ENCODE measurements around the gene BTAF1.
"Not testable (repeated sequence)": the region's sequence is repeated elsewhere in the genome, so short reads cannot be mapped to it uniquely, and the experiment has no call there.

BTAF1 gene

DNA sequence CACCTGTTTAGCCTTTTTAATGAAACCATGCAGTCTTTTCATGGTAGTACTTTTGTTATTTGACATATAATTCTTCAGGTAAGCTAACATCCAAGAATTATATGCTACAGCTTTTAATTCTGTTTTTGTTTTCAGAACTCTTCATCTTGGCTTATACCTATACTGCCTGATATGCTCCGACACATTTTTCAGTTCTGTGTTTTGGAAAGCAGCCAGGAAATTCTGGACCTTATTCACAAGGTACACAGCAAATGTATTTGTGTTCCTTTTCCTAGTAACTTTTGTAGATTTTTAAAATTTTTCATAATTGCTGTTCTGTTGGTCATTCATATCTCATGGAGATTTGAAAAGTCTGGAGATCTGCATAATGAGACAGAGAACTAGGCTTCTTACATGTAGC lies 56.7 kb downstream of the BTAF1 start:
- DNase-seq, result no peak

DNA sequence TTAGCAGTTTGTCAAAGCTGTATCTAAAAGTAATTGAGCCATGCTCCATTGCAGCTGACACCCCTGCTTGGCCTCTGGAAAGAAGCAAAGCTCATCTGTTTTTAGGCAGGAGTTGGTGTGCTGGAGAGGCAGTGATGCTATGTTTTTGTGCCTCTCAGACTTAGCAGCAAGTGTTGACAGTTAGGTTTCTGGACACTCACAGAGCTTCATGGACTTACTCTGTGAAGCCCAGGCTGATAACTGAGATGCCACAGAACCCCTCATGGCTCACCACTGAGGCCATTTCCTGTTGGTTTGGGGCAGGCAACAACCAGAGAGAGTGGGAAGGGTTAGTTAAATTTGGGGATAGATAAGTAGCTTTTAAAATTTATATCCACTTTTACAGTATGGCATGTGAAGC lies 59.8 kb downstream of the BTAF1 start:
- DNase-seq, result no peak

DNA sequence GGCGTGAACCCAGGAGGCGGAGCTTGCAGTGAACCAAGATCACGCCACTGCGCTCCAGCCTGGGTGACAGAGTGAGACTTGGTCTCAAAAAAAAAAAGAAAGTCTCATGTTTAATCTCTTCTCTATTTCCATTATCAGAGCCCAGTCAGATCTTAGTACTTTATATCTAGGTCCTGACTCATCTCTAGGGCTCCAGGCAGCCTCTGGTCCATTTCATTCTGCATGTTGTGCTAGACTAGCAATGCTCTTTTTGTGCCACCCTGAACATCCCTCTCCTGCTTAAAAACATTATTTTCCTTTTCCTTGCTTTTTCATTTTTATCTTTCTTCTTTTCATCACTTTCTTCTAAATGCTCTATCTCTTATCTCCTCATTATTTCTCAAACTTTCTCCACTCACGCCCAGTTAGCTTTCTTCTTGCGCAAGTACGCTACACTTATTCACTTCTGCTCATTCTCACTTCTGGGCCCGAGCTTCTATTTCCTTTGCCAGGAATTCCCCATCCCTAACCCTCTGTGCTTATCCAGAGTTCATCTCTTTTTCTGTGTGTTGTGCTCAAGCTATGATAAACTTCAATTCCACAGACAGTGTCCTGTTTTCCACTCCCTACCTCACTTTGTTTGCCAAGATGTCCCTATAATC lies 63.9 kb downstream of the BTAF1 start:
- DNase-seq, result no peak

DNA sequence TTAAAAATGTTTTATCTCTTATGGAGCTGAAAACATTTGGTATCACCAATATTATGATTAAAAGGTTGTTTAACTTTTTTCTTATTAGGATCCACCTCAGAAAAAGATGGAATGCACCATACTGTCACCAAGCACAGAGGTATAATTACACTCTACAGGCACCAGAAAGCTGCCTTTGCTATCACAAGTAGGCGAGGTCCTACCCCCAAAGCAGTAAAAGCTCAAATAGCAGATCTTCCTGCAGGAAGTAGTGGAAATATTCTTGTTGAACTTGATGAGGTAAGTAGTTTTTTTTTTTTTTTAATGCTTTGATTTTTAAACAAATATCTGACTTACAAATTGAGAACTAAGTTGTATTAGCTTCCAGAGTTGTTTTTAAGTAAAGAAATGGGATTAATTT lies 68.5 kb downstream of the BTAF1 start:
- DNase-seq, result no peak

DNA sequence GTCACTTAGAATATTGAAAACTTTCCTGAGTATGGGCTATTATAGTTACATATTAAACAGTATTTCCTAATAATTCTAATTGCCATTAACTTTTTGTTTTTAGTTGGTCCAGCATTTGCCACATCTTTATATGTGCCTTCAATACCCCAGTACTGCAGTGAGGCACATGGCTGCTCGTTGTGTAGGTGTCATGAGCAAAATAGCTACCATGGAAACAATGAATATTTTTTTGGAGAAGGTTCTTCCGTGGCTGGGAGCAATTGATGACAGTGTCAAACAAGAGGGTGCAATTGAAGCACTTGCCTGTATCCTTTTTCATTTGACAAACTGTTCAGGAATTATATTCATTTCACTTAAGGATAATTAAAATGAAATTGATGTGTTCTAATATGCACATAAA lies 72.7 kb downstream of the BTAF1 start:
- DNase-seq, result no peak

DNA sequence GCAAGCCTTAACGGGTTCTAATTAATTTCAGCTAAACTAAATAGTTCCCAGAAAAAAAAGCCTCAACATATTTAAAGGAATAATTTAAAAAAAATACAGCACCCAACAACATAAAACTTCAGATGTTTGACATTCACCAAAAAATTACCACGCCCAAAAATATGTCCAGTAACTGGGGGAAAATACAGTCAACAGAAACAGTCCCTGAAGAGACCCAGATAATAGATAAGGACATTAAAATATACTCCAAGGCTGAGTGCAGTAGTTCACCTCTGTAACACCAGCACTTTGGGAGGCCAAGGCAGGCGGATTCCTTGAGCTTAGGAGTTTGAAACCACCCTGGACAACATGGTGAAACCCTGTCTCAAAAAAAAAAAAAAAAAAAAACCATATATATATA lies 78.0 kb downstream of the BTAF1 start:
- DNase-seq, result no peak

DNA sequence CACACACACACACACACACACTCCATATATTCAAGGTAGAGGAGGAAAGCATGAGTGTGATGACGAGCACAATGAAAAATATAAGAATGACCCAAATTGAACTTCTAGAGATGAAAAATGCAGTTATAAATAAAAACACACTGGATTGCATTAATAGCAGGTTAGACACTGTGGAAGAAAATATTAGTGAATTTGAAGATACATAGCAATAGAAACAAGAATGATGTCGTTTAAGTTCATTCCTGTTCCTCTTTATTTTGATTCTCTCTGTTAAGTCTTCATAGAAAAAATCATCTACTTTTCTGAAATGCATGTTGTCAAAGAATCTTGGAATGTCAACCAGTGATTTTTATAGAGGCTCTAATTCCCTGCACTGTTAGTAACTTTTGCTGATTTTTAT lies 78.4 kb downstream of the BTAF1 start:
- no peak for DNase-seq

DNA sequence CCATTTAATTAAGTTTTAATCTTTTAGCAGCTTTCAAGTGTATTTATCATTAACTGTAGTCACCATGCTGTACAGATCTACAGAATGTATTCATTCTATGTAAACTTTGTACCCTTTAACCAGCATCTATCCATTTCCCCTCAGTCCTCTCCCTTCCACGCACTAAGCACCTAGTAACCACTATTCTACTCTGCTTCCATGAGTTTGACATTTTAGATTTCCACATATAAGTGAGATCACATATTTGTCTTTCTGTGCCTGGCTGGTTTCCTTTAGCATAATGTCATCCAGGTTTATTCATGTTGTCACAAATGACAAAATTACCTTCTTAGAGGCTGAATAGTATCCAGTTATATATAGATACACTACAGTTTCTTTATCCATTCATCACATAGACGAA lies 79.7 kb downstream of the BTAF1 start:
- no peak for DNase-seq

DNA sequence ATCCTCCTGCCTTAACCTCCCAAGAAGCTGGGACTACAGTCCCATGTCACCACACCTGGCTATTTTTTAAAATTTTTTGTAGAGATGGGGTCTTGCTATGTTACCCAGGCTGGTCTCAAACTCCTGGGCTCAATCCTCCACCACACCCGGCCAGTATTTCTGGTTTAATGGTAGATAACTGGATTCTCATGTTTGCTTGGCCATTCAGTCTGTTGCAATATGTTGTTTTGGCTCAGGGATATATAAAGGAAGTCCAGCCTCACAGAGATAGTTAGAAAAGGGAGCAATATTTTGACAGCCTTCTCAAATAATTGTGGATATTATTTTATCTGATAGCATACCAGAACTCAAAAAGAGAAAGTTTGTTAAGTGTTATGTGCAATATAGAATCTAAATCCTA lies 82.4 kb downstream of the BTAF1 start:
- no peak for DNase-seq

DNA sequence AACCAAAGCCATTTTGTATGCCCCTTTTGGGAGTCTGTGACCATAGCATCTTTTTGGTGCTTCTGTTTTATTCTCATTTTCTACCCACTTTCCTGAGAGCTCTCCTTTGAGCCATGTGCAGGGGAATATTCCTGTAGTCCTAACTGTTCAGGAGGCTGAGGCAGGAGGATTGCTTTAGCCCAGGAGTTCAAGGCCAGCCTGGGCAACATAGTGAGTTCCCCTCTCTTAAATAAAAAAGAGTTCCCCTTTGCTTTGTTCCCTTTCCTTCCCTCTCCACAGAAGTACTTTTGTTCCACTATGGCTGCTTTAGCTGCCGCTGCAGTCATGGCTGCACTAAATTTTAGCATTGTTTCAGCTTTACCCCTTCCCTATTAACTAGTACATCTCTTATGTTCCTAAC lies 85.9 kb downstream of the BTAF1 start:
- no peak for DNase-seq

DNA sequence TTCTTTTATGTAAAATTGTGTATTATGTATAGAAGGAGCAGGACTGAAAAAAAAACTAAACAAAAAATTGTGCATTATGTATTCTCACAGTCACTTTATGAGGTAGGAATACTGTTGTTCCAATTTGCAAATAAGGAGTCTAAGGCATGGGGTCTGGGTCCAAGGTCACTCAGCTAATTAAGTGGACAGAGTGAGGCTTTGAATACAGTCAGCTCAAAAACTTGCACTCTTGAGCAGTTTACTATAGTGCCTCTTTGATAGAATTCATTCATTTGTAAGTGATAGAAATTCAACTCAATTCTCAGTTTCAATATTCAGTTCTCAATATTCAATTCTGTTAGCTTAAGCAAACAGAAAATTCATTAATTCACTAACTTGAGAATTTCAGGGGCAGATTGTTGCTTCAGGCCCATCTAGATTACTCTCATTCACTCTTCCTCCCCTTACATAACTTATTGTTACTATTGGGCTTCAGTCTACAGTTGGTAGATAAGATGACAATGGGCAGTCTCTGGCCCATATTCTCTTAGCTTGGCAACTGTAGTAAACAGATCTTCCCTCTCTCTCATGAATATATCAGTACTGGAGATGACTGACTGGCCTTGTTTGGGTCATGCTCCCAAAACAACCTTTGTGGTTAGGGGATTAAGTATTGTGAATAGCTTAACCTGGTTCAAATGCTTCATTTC lies 86.6 kb downstream of the BTAF1 start:
- no peak for DNase-seq

DNA sequence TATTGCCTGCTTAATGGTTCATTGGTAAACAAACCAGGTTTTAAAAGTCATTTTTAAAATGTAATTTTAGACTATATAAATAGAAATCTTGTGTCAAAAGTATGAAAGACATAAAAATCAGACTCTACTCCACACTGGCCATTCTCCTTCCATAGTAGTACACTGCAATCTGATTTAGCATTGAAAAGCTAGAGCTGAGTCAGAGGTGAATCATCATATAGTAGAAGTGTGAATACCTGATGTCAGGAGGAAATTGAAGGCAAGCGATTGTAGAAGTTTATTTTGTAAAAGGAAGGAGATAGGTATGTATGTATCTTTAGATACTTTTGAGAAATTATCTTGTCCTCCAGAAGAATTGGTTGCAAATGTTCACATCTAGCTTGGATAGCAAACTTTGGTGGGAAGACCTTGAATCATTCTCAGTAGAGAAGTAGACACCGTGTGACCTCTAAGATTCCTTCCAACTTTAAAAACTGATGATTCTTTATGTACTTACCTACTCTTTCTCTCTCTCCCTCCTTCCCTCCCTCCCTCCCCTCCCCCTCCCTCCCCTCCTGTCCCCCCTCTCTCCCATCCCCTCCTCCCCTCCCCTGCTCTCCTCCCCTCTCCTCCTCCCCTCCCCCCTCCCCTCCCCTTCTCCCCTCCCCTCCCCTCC lies 88.1 kb downstream of the BTAF1 start:
- no peak for DNase-seq

DNA sequence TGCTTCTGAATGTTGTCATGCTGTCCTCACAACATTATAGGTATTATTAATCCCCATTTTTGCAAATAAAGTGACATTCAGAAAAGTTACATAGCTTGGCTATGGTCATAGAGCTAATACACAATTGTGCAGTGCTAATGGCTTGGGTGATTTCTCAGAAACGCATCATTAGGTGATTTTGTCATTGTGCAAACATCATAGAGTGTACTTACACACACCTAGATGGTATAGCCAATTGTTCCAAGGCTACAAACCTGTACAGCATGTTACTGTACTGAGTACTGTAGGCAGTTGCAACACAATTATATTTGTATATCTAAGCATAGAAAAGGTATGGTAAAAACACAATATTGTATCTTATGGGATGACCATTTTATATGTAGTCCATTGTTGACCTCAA lies 91.0 kb downstream of the BTAF1 start:
- DNase-seq, result no peak

DNA sequence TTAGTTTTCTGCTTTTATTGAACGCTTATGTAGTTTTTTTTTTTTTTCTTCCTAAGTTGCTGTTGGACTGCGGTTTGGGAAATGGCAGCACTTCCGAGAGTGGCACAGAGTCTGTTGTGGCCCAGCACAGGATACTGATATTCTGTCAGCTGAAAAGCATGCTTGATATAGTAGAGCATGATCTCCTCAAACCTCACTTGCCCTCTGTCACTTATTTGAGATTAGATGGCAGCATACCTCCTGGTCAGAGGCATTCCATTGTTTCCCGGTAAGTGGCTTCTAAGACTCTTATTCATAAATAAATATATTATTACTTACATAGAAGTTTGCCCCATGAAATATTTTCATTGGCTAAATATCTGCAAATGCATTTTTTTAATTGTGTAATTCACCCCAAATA lies 101.1 kb downstream of the BTAF1 start:
- no peak for DNase-seq

DNA sequence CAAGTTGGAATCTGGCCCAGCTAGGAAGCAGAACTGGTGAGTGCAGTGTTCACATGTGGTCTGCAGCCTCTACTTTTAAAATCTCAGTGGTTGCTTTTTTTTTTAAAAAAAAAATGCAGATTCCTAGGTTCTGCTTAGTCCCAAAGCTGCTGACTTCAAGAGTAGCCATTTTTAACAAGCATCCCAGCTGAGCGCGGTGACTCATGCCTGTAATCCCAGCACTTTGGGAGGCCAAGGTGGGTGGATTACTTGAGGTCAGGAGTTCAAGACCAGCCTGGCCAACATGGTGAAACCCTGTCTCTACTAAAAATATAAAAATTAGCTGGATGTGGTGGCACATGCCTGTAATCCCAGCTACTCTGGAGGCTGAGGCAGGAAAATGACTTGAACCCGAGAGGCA lies 101.8 kb downstream of the BTAF1 start:
- DNase-seq, result not testable (repeated sequence)

DNA sequence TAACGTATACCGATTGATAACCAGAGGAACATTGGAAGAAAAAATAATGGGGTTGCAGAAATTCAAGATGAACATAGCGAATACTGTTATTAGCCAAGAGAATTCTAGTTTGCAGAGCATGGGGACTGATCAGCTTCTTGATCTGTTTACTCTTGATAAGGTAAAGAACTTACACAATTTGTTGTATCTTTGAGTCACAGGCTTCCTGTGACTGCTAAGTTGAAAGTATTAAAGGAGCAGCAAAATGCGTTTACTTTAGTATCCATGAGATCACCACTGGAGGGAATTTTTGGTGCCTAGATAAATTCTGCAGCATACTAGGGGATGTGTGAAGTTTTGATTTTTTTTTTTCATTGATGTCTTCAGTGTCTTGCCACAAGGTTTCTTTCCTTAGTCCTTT lies 103.6 kb downstream of the BTAF1 start:
- no peak for DNase-seq

DNA sequence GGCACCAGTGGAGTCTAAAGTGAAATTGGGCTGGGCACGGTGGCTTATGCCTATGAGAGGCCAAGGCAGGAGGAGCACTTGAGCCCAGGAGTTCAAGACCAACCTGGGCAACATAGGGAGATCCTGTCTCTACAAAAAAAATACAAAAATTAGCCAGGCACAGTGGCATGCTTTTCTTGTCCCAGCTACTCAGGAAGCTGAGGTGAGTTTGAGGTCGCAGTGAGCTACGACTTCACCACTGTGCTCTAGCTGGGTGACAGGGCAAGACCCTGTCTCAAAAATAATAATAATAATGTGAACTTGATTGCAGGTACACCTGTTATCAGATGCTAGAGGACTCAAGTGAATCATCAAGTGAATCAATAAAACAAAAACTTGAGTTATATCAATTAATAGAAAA lies 108.0 kb downstream of the BTAF1 start:
- no peak for DNase-seq

DNA sequence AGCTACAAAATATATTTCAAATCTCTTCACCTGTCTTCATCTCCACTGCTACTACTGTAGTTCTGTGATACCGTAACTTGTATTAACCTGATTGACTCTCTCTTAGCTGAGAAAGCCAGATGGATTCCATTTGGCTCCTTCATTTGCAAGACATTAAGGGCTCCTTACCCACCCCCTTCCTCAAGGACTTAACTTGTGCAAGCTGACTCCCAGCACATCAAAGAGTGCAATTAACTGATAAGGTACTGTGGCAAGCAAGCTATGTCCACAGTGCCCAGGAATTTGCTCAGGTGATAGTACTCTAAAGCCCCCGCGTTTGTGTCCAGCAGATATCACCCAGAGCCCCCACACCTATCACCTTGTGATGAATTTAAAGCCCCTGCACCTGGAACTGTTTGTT lies 109.5 kb downstream of the BTAF1 start:
- not testable (repeated sequence) for DNase-seq

DNA sequence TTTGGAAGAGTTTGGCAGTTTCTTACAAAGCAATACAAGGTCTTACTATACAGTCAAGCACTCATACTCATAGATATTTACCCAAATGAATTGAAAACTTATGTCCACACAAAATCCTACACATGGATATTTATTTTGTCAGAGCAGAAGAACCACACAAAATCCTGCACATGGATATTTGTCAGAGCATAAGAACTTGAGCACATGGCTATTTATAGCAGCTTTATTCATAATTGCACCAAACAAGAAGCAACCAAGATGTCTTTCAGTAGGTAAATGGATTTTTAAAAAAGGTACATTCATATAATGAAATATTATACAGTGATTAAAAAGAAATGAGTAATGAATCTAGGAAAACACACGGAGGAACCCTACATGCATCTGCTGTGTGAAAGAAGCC lies 115.4 kb downstream of the BTAF1 start:
- DNase-seq, result no peak

DNA sequence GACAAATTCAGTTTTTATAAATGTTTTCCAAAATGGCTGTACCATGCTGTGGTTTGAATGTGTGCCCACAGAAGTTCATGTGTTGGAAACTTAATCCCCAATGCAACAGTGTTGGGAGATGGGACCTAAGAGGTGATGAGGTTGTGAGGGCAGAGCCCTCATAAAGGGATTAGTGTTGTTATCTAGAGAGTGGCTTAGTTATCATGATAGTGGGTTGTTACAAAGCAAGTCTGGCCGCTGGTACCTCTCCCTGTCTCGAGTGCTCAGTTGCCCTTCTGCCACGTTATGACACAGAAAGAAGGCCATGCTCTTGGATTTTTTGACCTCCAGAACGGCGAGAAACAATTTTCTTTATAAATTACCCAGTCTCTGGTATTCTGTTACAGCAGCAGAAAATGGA lies 119.0 kb downstream of the BTAF1 start:
- DNase-seq, result no peak

DNA sequence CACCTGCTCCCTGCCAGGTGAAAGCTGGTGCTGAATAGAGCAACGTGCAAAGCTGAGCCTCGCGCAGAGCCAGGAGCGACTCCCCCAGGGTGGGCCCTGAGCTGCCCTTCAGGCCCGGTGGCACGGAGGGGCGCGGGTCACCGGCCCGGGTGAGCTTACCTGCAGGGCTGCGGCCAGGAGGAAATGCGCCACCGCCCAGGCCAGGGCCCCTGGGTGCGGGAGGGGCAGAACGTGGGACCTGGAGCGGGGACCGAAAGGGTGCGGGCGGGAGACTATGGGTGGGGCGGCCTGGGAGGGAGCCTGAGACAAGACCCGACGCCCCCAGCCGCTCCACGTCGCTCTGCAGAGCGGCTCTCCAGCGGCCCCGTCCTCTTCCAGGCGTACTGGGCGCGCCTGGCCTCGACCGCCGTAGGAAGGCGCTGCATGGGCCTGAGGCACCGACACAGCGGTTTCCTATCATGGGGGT lies 122.1 kb downstream of the BTAF1 start:
- DNase-seq, result no peak

DNA sequence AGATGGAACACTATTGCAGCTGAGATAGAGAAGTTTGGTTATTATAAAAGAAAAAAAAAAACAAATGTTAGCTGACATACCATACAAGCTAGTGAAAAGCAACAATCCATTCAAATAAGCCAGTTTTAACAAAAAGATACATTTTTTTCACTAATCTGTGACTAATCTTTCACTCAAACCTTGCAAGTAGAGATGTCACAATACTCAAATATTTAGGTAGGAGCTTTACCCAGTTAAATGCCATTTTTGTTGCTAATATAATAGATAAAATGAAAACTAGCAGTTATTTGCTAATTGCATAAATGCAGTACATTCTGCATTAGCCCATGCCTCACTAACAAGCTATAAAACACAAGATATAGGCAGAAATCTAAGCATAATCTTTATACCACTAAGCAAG lies 123.6 kb downstream of the BTAF1 start:
- DNase-seq, result no peak

DNA sequence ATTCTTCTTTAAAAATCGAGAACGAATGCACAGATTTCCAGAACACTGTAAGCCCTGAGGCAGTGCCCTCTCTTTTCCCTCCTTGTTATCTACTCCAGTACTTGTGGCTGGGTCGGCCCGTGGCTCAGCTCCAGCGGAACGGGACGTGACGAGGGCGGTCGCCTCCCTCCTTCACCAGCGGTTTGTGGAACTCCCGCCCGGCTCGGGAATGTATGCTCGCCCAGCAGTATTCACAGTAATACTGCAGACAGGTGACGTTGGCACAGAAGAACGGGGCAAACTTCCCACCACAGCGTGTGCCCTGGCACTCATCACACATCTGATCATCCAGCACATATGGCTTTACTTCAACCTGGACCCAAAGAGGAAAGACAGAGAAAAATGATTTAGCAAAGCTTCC lies 128.5 kb downstream of the BTAF1 start:
- no peak for DNase-seq

DNA sequence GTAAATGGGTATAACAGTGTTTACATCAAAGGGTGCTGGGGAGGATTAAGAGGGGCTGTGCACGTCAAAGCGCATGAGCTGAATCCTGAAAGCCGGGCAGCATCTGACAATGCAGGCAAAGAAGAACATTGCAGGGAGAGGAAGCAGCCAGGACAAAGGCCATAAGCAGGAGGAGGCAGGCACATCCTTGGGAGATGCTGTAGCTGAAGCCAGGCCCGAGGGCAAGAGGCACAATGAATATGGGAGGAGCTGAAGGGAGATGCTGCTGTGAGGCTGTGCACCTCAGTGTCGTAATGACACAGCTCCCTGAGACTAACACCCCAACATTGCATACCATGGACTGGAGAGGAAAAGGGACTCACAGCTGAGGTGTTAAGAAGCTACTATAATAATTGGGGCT lies 129.2 kb downstream of the BTAF1 start:
- DNase-seq, result no peak

DNA sequence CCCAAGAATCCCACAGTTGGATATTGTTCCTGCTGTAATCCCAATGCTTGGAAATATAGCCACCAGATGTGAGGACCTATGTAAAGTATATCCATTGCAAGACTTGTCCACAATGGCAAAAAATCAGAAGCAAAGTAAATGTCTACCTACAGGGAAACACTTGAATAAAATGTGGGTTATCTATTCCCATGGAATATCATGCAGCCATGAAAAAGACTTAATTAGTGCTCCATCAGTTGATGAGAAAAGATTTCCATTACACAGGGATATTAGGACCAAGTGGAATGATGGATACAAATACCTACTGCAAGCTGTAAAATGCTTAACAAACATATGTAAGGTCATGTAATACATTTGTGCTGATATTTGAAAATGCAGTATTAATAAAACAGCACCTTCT lies 131.2 kb downstream of the BTAF1 start:
- no peak for DNase-seq

Measured in CD4-positive, alpha-beta T cell treated with Interleukin-4 for 1 hour (primary cell).